Measurements from ENCODE around the gene NCOR1. TPM values are rescaled to one million over a fixed set of nuclear protein-coding genes. Genes with fewer than 3 reads are reported as not detected.

The NCOR1 gene
- total and polyA plus RNA-seq, 9 of the 15 experiments (the other 6 are each of a cell fraction or from before 2014, with no cell fraction given): 20.2 to 66.5 (median 50.9) TPM

- TF ChIP-seq ZNF592 (IDR thresholded peaks at IDR 0.05): 0 out of 2 replicates have a peak, but pooled peaks have one; percentile 29
- TF ChIP-seq NBN (IDR thresholded peaks at IDR 0.05; ENCODE audit: low read depth): no peak
- TF ChIP-seq MTA2 (IDR thresholded peaks at IDR 0.05; ENCODE audit: low read depth): no peak
- TF ChIP-seq KDM4B (IDR thresholded peaks at IDR 0.05; ENCODE audit: borderline replicate concordance in 2 of 2, low read depth in 1 of 2): no peak
- TF ChIP-seq USF2 (CRISPR knock-in tag; IDR thresholded peaks at IDR 0.05): 0 out of 2 replicates have a peak, but pooled peaks have one; percentile 14
- TF ChIP-seq ATF3 (IDR thresholded peaks at IDR 0.05): peak; percentile 42; the same call in 1 of the 2 replicates
- no peak for TF ChIP-seq ATF3 (CRISPR knock-in tag; conservative IDR thresholded peaks at IDR 0.05)
- TF ChIP-seq ARID1B (IDR thresholded peaks at IDR 0.05): 0 out of 2 replicates have a peak, but pooled peaks have one; percentile 22
- TF ChIP-seq KAT8 (IDR thresholded peaks at IDR 0.05; ENCODE audit: low read depth): no peak
- TF ChIP-seq ZNF24 (IDR thresholded peaks at IDR 0.05): no peak
- peak in 1 of 2 experiments; percentile 81; a peak in 2 of 4 replicates for TF ChIP-seq FOXA3 (CRISPR knock-in tag; conservative IDR thresholded peaks at IDR 0.05 in 1 of 2, IDR thresholded peaks at IDR 0.05 in 1 of 2)
- no peak for TF ChIP-seq EP300 (IDR thresholded peaks at IDR 0.05; ENCODE audit: low read length)
- no peak for TF ChIP-seq VEZF1 (CRISPR knock-in tag; IDR thresholded peaks at IDR 0.05)
- TF ChIP-seq TCF3 (CRISPR knock-in tag; IDR thresholded peaks at IDR 0.05): peak; percentile 33; the same call in 1 of the 2 replicates
- no peak for TF ChIP-seq PRPF4 (IDR thresholded peaks at IDR 0.05; ENCODE audit: insufficient read depth, low read depth, low read length, poor library complexity, severe bottlenecking)
- 0 out of 2 replicates have a peak, but pooled peaks have one; percentile 28 for TF ChIP-seq L3MBTL2 (IDR thresholded peaks at IDR 0.05)
- TF ChIP-seq SOX6 (IDR thresholded peaks at IDR 0.05): 0 out of 2 replicates have a peak, but pooled peaks have one; percentile 11
- TF ChIP-seq ZBTB12 (CRISPR knock-in tag; IDR thresholded peaks at IDR 0.05): no peak
Measured at GRCh38 chr17:16106161-16106891, 109.0 kb downstream of the NCOR1 start (continued).
